Lung (tissue), 12 donors: Measurements from ENCODE around the gene FBN3. TPM values are rescaled to one million over a fixed set of nuclear protein-coding genes. Genes with fewer than 3 reads are reported as not detected.

Experiments
- ATAC-seq: fragments of 200-7000 bp; cut with Tn5 transposase; one replicate; pipeline ENCODE4 v1.9.1; 2020; ENCODE audit warnings: moderate number of reproducible peaks; ENCODE audit not compliant: insufficient read depth, low FRiP score
- DNase-seq, 3 donors: peaks; one replicate each; pipeline ENCODE4 v3.0.0-alpha.2; 2013 to 2017
- H3K27ac ChIP-seq, 2 donors: one replicate each; pipeline ENCODE4 v1.5.1; 2013; ENCODE audit warnings: mild to moderate bottlenecking in 2 of 2, moderate library complexity in 2 of 2, control low read depth in 1 of 2, inconsistent platforms in 1 of 2, low read depth in 1 of 2, low read length in 1 of 2
- H3K27me3 ChIP-seq, 3 donors: one replicate each; pipeline ENCODE4 v1.5.1; 2013; ENCODE audit warnings: low read length in 2 of 3; ENCODE audit not compliant: control insufficient read depth in 3 of 3, insufficient read depth in 3 of 3
- H3K36me3 ChIP-seq, 4 donors: one replicate each; pipeline ENCODE4 v1.5.1; 2013; ENCODE audit warnings: low read length in 4 of 4, mild to moderate bottlenecking in 1 of 4, moderate library complexity in 1 of 4; ENCODE audit not compliant: control insufficient read depth in 4 of 4, insufficient read depth in 4 of 4
- H3K4me1 ChIP-seq, 5 donors: one replicate each; pipeline ENCODE4 v1.5.1; 2013; ENCODE audit warnings: low read length in 5 of 5, mild to moderate bottlenecking in 2 of 5, moderate library complexity in 1 of 5; ENCODE audit not compliant: control insufficient read depth in 5 of 5, insufficient read depth in 5 of 5
- H3K4me3 ChIP-seq: one replicate; pipeline ENCODE4 v1.5.1; 2013; ENCODE audit warnings: mild to moderate bottlenecking, control low read depth, moderate library complexity
- H3K9ac ChIP-seq, 2 donors: one replicate each; pipeline ENCODE4 v1.5.1; 2013; ENCODE audit warnings: low read length in 2 of 2, control low read depth in 1 of 2; ENCODE audit not compliant: insufficient read depth in 1 of 2
- H3K9me3 ChIP-seq, 4 donors: one replicate each; pipeline ENCODE4 v1.5.1; 2013; ENCODE audit warnings: low read length in 3 of 4, mild to moderate bottlenecking in 1 of 4, moderate library complexity in 1 of 4; ENCODE audit not compliant: control insufficient read depth in 4 of 4, insufficient read depth in 3 of 4
- CTCF ChIP-seq: IDR thresholded peaks from 2 replicates; pipeline ENCODE4 v1.5.1; 2012; ENCODE audit warnings: mild to moderate bottlenecking; ENCODE audit errors: control extremely low read depth, extremely low read depth
- WGBS, 2 donors: extraction: QIAGEN DNeasy Blood & Tissue Kit; methylation state at CpG; one replicate each; pipeline ENCODE4 v1.1.7; 2013; 5-methylcytosine and 5-hydroxymethylcytosine counted together
- polyA plus RNA-seq, 2 donors: library from polyadenylated mRNA; stranded (reverse); fragments of 200-250 nt; gene quantifications; one replicate each; pipeline ENCODE4 v1.2.1, GENCODE V29; 2013
- total RNA-seq, 2 donors: library from RNA; depleted of rRNA in 1 of 2; stranded (reverse); fragments of >200 nt in 1 of 2; gene quantifications; one replicate each; pipeline ENCODE4 v1.2.1, GENCODE V29; 2014 to 2021
- donor health status: control.
- donor health status: control.
- donor health status: Bipolar disorder and iron deficiency.
- donor health status: healthy.
- donor health status: DM: yes; HTN: yes; CAD: no.

The FBN3 gene
- total and polyA plus RNA-seq, 4 donors: 0.32 to 26.4 (median 2.1) TPM

GRCh38 chr19:8046569-8047165 is 102.7 kb downstream of the FBN3 start:
- H3K4me3 ChIP-seq: no peak overlapping the region
- no peaks in the 10 kb centered on the region for H3K9me3 ChIP-seq
- DNase-seq (no peak), ATAC-seq (no peak)
- no peak for TF ChIP-seq CTCF
- 55 to 62% methylated on average over 3 of the region's 3 CpGs for WGBS, 2 donors
- H3K27me3 ChIP-seq: no peaks in the 10 kb centered on the region
- no peaks in the 10 kb centered on the region for H3K36me3 ChIP-seq
- no peak overlapping the region for H3K9ac ChIP-seq
- no peak overlapping the region for H3K27ac ChIP-seq
- peaks cover 0 to 8% (median 0%) of the 10 kb centered on the region in 5 donors for H3K4me1 ChIP-seq

GRCh38 chr19:8045872-8046568 is 103.4 kb downstream of the FBN3 start:
- H3K9me3 ChIP-seq: no peaks in the 10 kb centered on the region
- no peak overlapping the region for H3K9ac ChIP-seq
- peaks cover 0 to 8% (median 0%) of the 10 kb centered on the region in 5 donors for H3K4me1 ChIP-seq
- H3K4me3 ChIP-seq: no peak overlapping the region
- no peak for TF ChIP-seq CTCF
- WGBS, 2 donors: 74 to 85% methylated on average over 10 of the region's 10 CpGs
- no peaks in the 10 kb centered on the region for H3K36me3 ChIP-seq
- ATAC-seq (no peak), DNase-seq (no peak)
- no peaks in the 10 kb centered on the region for H3K27me3 ChIP-seq
- no peak overlapping the region for H3K27ac ChIP-seq

- no peak overlapping the region for H3K9ac ChIP-seq
- no peaks in the 10 kb centered on the region for H3K27me3 ChIP-seq
- DNase-seq (no peak), ATAC-seq (no peak)
- no peaks in the 10 kb centered on the region for H3K9me3 ChIP-seq
- H3K36me3 ChIP-seq: no peaks in the 10 kb centered on the region
- 85 to 93% methylated on average over 10 of the region's 10 CpGs for WGBS, 2 donors
- no peaks in the 10 kb centered on the region for H3K4me1 ChIP-seq
- TF ChIP-seq CTCF: no peak
- no peak overlapping the region for H3K27ac ChIP-seq
- no peak overlapping the region for H3K4me3 ChIP-seq
Measured at GRCh38 chr19:8044018-8044417, 105.4 kb downstream of the FBN3 start.
